HG03066 (cell line): Measurements from ENCODE around the gene ESR1.

ENCODE experiments used
- ATAC-seq: cut with Tn5 transposase; IDR thresholded peaks from one replicate; pipeline ENCODE4 v1.9.1; 2021; ENCODE audit warnings: low read depth; ENCODE audit not compliant: unreplicated experiment

ESR1 gene

GRCh38 chr6:151807513-151808370 is at the start of gene ESR1:
Gene ESR1, plus strand, starts transcription at chr6:151807682. Its CDS starts 231 bp downstream, at chr6:151807913.
- no peak for ATAC-seq

DNA sequence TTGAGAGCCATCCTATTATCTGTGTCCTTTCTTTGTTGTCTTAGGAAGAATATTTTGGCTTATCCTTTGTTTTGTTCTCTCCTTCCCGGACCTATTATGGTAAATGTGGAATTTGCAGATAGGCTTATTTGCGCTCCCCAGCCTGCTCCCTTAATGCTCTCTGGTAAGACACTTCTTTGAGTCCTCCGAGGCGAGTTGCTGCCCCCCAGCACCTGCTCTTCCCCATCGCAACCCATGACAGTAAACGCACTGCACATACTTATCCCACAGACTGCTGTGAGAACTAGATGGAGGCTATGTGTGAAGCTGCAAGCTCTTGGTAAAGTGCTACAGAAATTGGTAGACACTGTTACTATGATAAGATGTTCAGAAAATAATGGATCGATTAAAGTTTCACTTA is 47.0 kb upstream of the ESR1 start:
- no peak for ATAC-seq

DNA sequence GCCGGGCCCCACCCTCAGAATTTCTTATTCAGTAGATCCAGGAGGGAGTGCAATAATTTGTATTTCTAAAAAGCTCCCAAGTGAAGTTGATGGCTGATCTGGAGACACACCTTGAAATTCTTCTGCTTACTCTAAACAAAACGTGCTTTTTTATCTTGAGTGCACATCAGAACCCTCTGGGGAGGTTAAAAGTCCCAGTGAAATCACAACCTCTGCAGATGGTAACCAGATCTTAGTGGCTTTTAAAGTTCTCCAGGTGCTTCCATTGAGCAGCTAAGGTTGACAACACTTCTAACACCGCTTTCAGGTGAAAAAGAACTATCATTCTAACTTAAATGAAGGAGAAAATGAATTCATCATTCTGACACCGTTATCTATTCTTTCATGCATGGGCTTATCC is 45.6 kb upstream of the ESR1 start:
- no peak for ATAC-seq

GRCh38 chr6:151762817-151763216 is 44.7 kb upstream of the ESR1 start:
- no peak for ATAC-seq

- ATAC-seq, result no peak
Measured at GRCh38 chr6:151763303-151763702, 44.2 kb upstream of the ESR1 start.

GRCh38 chr6:151763938-151764680 is 43.4 kb upstream of the ESR1 start:
- ATAC-seq, result peak; percentile 83

GRCh38 chr6:151765444-151765886 is 42.0 kb upstream of the ESR1 start:
- ATAC-seq, result no peak

- ATAC-seq, result no peak
Measured at GRCh38 chr6:151772446-151772845, 35.0 kb upstream of the ESR1 start.

- no peak for ATAC-seq
Measured at GRCh38 chr6:151773382-151773781, 34.1 kb upstream of the ESR1 start.

DNA sequence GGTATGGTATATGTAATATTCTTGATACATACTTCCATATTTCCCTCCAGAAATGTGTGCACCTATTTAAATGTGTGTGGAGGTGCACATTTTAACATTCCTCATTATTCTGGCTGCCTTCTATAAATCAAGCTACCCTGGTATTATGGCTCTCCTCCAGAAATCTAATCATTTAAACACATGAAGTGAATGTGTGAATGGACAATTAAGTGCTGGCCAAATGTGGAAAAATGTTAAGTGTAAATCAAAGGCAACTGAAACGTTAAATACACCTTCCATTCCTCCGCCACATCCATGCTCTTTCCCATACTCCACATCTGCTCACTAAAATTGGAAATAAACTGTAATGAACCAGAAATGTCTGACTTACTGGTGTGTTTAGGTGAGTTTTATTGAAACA is 24.9 kb upstream of the ESR1 start:
- no peak for ATAC-seq

GRCh38 chr6:151783692-151784091 is 23.8 kb upstream of the ESR1 start:
- ATAC-seq, result no peak

DNA sequence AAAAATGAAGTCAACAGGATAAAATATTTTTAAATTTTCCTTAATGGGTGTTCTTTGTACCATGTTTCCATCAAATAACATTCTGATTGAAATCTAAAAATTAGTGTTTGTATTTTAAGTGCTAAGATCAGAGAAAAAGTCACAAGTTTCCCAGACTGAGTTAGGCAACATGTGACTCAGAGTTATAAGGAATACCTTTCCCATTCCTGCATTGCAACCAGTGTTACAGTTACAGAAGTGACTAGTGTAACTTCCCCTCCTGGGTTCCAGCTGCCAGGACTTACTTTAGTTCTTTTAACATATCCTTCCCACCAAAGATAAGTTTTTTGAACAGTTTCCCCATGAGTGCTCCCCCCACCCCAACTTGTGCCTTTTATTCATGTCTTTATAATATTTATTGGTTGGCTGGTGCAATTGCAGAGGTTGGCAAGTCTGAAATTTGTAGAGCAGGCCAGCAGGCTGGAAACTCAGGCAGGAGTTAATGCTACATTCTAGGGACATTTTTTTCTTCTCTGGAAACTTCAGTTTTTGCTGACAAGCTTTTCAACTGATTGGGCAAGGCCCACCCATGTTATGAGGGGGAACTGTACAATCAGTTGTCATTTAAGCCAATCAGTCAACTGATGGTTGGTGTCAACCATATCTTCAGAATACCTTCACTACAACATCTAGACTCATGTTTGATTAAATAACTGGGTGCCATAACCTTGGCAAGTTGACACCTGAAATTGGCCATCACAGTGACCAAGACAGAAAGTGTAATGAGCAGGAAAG is 22.9 kb upstream of the ESR1 start:
- ATAC-seq, result no peak

DNA sequence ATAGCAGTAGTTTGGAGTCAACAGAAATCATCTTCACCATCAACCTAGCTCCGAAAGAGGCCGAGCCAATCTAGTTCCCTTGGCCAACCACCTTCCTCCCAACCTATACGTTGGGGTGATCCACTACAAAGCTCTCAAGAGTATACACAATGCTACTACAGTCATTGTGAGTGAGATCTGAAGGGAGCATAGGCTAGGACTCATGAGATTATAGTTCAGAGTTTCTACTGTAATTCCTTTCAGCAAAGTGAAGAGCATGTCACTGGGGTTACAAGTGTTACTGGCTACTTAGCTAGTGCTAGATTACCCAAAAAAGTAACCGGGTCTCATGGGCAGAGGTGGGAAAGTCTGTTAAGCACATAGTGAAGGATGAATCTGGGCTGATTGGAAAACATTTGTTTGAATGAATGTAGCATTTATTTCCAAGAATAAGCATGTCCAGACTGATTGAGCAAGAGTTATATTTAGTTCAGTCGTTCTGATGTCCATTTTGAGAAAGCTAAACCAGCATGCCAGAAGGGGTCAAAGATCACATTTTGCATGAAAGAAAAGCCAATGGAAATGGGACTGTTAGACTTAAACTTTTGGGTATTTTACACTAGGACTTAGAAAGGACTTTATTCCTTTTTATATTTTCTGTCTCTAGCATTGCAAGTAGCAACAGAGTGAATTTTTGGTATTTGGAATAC is 10.5 kb upstream of the ESR1 start:
- no peak for ATAC-seq

- no peak for ATAC-seq
Measured at GRCh38 chr6:151803743-151804142, 3.7 kb upstream of the ESR1 start.

DNA sequence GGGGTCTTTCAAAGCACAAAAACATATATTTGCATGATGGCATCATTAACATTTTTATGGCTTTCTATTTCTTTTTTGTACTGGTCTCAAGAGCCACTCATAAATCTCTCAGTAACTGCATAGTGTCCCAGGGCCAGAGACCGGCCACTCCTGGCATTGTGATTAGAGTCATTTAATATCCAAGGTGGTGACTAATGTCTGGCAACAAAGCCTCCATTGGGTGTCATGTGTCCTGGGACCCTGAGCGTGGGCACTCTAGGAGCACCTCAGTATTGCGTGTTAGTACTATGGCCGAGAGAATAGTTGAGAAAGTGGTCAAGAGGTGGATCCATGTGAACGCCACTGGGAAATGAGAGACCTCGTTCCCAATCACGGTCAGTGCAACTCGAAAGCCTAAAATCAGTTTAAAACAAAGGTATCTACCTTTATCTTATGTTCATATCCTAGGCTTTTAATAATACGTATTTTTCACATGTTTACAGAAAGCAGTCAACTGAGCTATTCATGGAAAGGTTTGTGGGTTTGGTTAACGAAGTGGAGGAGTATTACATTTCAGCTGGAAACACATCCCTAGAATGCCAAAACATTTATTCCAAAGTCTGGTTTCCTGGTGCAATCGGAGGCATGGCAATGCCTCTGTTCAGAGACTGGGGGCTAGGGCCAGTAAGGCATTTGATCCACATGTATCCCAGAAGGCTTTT is 2.7 kb upstream of the ESR1 start:
- ATAC-seq, result no peak

DNA sequence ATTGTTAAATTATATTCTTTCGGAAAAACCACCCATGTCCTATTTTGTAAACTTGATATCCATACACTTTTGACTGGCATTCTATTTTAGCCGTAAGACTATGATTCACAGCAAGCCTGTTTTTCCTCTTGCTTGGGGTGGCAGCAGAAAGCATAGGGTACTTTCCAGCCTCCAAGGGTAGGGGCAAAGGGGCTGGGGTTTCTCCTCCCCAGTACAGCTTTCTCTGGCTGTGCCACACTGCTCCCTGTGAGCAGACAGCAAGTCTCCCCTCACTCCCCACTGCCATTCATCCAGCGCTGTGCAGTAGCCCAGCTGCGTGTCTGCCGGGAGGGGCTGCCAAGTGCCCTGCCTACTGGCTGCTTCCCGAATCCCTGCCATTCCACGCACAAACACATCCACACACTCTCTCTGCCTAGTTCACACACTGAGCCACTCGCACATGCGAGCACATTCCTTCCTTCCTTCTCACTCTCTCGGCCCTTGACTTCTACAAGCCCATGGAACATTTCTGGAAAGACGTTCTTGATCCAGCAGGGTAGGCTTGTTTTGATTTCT is 2.1 kb upstream of the ESR1 start:
- ATAC-seq, result no peak

GRCh38 chr6:151806757-151807512 is 547 bp upstream of the ESR1 start:
- ATAC-seq, result no peak

DNA sequence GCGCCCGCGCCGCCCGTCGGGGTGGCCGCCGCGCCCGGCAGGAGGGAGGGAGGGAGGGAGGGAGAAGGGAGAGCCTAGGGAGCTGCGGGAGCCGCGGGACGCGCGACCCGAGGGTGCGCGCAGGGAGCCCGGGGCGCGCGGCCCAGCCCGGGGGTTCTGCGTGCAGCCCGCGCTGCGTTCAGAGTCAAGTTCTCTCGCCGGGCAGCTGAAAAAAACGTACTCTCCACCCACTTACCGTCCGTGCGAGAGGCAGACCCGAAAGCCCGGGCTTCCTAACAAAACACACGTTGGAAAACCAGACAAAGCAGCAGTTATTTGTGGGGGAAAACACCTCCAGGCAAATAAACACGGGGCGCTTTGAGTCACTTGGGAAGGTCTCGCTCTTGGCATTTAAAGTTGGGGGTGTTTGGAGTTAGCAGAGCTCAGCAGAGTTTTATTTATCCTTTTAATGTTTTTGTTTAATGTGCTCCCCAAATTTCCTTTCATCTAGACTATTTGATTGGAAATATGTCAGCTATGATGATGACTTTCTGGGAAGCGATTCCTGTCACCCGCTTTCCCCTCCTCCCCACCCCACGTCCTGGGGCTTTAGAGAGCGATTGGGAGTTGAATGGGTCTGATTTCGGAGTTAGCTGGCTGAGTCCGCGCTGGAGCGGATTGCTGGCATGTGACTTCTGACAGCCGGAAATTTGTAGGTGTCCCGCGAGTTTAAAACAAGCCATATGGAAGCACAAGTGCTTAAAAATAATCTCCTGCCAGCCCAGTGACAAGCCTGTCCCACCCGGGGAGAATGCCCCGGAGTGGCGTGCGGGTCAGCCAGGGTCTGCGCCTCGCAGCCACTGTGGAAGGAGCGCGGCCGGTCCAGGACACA is 1.1 kb downstream of the ESR1 start:
- no peak for ATAC-seq
